ENCODE results near the gene CRTC3. TPM values are rescaled to one million over a fixed set of nuclear protein-coding genes. Genes with fewer than 3 reads are reported as not detected.

Gene CRTC3
- total RNA-seq, 1 experiment from 2014 or later: 45.0 TPM

DNA sequence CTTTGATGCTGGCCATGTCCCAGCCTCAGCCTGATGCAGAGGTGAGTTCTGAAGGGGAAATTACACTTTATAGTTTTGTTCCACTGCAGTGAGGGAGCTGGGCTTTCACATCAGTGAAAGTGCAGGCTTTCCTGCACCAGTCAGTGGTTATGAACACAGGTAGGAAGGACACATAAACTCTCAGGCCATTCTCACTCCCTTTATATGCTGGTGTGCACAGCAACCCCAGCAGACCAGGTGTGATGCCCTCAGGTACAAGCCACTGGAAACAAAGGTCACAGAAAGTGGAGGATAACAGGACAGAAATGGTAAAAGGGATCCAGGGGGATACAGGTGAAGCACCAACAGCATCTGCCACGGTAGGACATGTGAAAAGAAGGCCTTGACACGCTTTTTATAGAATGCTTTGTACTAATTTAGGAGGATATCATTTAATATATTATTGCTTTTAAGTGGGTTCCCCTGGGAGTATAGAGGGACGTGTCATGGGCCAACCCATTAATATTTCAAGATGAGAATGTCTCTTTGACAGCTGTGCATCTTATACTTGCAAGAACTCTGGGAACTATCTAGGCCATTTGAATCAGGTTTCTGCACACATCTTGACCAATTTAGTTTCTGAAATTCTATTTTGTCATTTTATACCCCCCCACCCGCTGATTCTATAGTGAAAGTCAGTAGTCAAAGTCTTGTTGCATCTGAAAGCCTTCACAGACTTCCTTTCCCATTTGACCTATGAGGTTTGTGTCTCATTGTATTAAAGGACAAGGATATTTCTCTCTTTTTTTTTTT, 162.5 kb downstream of the CRTC3 start:
- H3K27ac ChIP-seq (ENCODE audit: low read length): no peak overlapping the region
- ChIA-PET CTCF (interaction anchor here (1.1 kb wide), 1 partner anchor 44 kb away, joined by 3 read pairs; no protein-coding TSS in a partner anchor), POLR2A (no interaction called here)
- TF ChIP-seq, protein P1, sequence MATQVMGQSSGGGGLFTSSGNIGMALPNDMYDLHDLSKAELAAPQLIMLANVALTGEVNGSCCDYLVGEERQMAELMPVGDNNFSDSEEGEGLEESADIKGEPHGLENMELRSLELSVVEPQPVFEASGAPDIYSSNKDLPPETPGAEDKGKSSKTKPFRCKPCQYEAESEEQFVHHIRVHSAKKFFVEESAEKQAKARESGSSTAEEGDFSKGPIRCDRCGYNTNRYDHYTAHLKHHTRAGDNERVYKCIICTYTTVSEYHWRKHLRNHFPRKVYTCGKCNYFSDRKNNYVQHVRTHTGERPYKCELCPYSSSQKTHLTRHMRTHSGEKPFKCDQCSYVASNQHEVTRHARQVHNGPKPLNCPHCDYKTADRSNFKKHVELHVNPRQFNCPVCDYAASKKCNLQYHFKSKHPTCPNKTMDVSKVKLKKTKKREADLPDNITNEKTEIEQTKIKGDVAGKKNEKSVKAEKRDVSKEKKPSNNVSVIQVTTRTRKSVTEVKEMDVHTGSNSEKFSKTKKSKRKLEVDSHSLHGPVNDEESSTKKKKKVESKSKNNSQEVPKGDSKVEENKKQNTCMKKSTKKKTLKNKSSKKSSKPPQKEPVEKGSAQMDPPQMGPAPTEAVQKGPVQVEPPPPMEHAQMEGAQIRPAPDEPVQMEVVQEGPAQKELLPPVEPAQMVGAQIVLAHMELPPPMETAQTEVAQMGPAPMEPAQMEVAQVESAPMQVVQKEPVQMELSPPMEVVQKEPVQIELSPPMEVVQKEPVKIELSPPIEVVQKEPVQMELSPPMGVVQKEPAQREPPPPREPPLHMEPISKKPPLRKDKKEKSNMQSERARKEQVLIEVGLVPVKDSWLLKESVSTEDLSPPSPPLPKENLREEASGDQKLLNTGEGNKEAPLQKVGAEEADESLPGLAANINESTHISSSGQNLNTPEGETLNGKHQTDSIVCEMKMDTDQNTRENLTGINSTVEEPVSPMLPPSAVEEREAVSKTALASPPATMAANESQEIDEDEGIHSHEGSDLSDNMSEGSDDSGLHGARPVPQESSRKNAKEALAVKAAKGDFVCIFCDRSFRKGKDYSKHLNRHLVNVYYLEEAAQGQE (IDR thresholded peaks at IDR 0.05; ENCODE audit: insufficient read depth in 1 of 2, low read depth in 2 of 2, low read length in 1 of 2): no peak
- TF ChIP-seq SIN3A (IDR thresholded peaks at IDR 0.05; ENCODE audit: borderline replicate concordance, insufficient read depth, low read depth, low read length): no peak
- no peak for TF ChIP-seq TCF7L2 (IDR thresholded peaks at IDR 0.05; ENCODE audit: low read depth, low read length)
- TF ChIP-seq, protein P2, sequence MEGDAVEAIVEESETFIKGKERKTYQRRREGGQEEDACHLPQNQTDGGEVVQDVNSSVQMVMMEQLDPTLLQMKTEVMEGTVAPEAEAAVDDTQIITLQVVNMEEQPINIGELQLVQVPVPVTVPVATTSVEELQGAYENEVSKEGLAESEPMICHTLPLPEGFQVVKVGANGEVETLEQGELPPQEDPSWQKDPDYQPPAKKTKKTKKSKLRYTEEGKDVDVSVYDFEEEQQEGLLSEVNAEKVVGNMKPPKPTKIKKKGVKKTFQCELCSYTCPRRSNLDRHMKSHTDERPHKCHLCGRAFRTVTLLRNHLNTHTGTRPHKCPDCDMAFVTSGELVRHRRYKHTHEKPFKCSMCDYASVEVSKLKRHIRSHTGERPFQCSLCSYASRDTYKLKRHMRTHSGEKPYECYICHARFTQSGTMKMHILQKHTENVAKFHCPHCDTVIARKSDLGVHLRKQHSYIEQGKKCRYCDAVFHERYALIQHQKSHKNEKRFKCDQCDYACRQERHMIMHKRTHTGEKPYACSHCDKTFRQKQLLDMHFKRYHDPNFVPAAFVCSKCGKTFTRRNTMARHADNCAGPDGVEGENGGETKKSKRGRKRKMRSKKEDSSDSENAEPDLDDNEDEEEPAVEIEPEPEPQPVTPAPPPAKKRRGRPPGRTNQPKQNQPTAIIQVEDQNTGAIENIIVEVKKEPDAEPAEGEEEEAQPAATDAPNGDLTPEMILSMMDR (IDR thresholded peaks at IDR 0.05): no peak
- TF ChIP-seq POLR2AphosphoS5 (IDR thresholded peaks at IDR 0.05; ENCODE audit: low read depth, low read length): no peak
- intact Hi-C loops (cut with micrococcal nuclease; ENCODE audit: unreplicated experiment) (loop anchor here (2.0 to 10.0 kb wide), 2 partner anchors 43 to 367 kb away; no protein-coding TSS in a partner anchor), in situ Hi-C loops (cut with HindIII; ENCODE audit: low pct_unique_long_range_greater_than_20kb, low sequenced_read_pairs) (no loop called here)
- no peaks in the 10 kb centered on the region for H3K4me1 ChIP-seq (ENCODE audit: control insufficient read depth, insufficient read depth, low read length)
- no peaks in the 10 kb centered on the region; the same call in 1 of the 2 replicates for H3K9me3 ChIP-seq (ENCODE audit: control insufficient read depth, insufficient read depth, low read depth, low read length)
- H3K27me3 ChIP-seq (ENCODE audit: control insufficient read depth, insufficient read depth, low read length): no peaks in the 10 kb centered on the region
- no peaks in the 10 kb centered on the region for H3K36me3 ChIP-seq (ENCODE audit: control insufficient read depth, insufficient read depth, low read length)
- H3K4me3 ChIP-seq (ENCODE audit: low read depth in 2 of 2, low read length in 2 of 2): no peak overlapping the region
- DNase-seq (ENCODE audit: low read depth, low spot score) (no peak), ATAC-seq (no peak)
- BruUV-seq (replicated peaks): no TSS peak

Other genes with a start within 250 kb of the CRTC3 start
- gene ZNF774, start 177.6 kb upstream of the CRTC3 start, total RNA-seq (2021; ENCODE audit: unreplicated experiment): 5.2 TPM
- gene IQGAP1, start 141.7 kb upstream of the CRTC3 start, total RNA-seq (2021; ENCODE audit: unreplicated experiment): 228 TPM
- 23.9 TPM for gene BLM, start 187.4 kb downstream of the CRTC3 start, total RNA-seq (2021; ENCODE audit: unreplicated experiment)

Measured in Panc1 (cell line).